SK-N-SH treated with all-trans-retinoic acid at 6 μM for 48 hours (cell line): ENCODE results near the gene SYNJ2.

Experiments used
- SNAI2 ChIP-seq: fragments of 250-450 bp; sonication (Bioruptor Pico); IDR thresholded peaks from 2 replicates; pipeline ENCODE4 v1.5.0; 2020; ENCODE audit warnings: mild to moderate bottlenecking, moderate library complexity
- TCF4 ChIP-seq: fragments of 250-450 bp; sonication (Bioruptor Pico); IDR thresholded peaks from 2 replicates; pipeline ENCODE4 v1.8.0; 2021; ENCODE audit warnings: mild to moderate bottlenecking, moderate library complexity, borderline replicate concordance
- ZC3H10 ChIP-seq: fragments of 250-450 bp; sonication (Bioruptor Pico); IDR thresholded peaks from 2 replicates; pipeline ENCODE4 v1.5.1; 2021; ENCODE audit warnings: mild to moderate bottlenecking, moderate library complexity
- ZFP3 ChIP-seq: fragments of 250-450 bp; sonication (Bioruptor Pico); IDR thresholded peaks from 2 replicates; pipeline ENCODE4 v1.5.0; 2020; ENCODE audit warnings: mild to moderate bottlenecking, moderate library complexity
- TF ChIP-seq, protein P1 (sequence below): fragments of 250-450 bp; sonication (Bioruptor Pico); IDR thresholded peaks from 2 replicates; pipeline ENCODE4 v1.8.0; 2020; ENCODE audit warnings: mild to moderate bottlenecking, moderate library complexity, borderline replicate concordance

DNA sequence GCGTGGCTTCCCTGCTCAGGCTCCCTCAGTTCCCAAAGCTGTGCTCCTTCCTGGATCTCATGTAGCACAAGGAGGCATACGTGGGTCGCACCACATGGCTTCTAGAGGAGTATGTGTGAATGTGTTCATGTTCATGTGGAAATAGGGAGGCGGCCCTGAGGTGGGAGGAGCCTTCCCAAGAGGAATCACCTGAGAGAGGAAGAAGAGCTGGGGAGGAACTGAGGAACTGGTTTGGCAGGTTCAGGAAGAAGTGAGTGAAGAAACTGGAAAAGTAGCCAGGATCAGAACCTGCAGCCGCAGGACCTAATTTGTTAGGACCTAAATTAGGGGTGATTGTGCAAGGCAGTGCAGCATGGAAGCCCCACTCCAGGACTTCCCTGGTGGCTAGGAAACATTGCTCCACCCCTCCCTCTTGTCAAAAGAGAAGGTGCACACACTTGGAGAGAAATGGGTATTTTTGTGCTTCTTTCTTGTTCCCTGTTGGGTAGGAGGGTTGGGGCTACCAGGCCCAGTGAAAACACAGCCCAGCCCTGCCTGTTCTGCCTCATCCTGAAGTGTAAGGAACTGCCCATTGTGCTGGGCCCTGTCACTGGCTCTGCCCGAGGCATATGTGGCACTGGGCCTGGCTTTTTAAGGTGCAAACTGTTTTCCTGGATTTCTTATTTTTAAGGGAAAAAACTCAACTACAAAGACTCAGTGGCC lies 20.7 kb downstream of the SYNJ2 start:
- TF ChIP-seq ZC3H10 (CRISPR knock-in tag), result no peak
- TF ChIP-seq SNAI2, result no peak
- TF ChIP-seq ZFP3 (CRISPR knock-in tag), result no peak
- TF ChIP-seq TCF4 (CRISPR knock-in tag), result no peak
- TF ChIP-seq, protein P1, sequence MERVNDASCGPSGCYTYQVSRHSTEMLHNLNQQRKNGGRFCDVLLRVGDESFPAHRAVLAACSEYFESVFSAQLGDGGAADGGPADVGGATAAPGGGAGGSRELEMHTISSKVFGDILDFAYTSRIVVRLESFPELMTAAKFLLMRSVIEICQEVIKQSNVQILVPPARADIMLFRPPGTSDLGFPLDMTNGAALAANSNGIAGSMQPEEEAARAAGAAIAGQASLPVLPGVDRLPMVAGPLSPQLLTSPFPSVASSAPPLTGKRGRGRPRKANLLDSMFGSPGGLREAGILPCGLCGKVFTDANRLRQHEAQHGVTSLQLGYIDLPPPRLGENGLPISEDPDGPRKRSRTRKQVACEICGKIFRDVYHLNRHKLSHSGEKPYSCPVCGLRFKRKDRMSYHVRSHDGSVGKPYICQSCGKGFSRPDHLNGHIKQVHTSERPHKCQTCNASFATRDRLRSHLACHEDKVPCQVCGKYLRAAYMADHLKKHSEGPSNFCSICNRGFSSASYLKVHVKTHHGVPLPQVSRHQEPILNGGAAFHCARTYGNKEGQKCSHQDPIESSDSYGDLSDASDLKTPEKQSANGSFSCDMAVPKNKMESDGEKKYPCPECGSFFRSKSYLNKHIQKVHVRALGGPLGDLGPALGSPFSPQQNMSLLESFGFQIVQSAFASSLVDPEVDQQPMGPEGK (CRISPR knock-in tag), result no peak
